HL-60 (cell line): ENCODE data around the gene FTH1.

ENCODE experiments used
- DNase-seq, 2 experiments: peaks; one replicate each; pipeline ENCODE4 v3.0.0-alpha.2; 2010 to 2020; ENCODE audit warnings: low read depth in 1 of 2, low spot score in 1 of 2
- H3K27ac ChIP-seq: fragments of 250-450 bp; sonication (Bioruptor Pico); replicated peaks from 2 replicates; pipeline ENCODE4 v1.5.1; 2020; ENCODE audit warnings: mild to moderate bottlenecking, moderate library complexity
- H3K27me3 ChIP-seq: fragments of 250-450 bp; sonication (Bioruptor Pico); 2 replicates; pipeline ENCODE4 v1.5.1; 2021; ENCODE audit warnings: mild to moderate bottlenecking, moderate library complexity; ENCODE audit not compliant: insufficient read depth, poor library complexity, severe bottlenecking
- H3K4me3 ChIP-seq: replicated peaks from 2 replicates; pipeline ENCODE4 v1.5.1; 2011; ENCODE audit warnings: mild to moderate bottlenecking, control low read depth, low read length; ENCODE audit not compliant: insufficient read depth
- GABPA ChIP-seq: IDR thresholded peaks from 2 replicates; pipeline ENCODE4 v1.6.1; 2012; ENCODE audit warnings: low read depth
- POLR2AphosphoS5 ChIP-seq: IDR thresholded peaks from 2 replicates; pipeline ENCODE4 v1.6.1; 2012; ENCODE audit warnings: low read depth
- SPI1 ChIP-seq: IDR thresholded peaks from 2 replicates; pipeline ENCODE4 v1.6.1; 2012; ENCODE audit warnings: low read depth, mild to moderate bottlenecking, borderline replicate concordance
- TF ChIP-seq, protein P1 (sequence below): IDR thresholded peaks from one replicate; pipeline ENCODE4 v1.5.1; 2011; ENCODE audit warnings: low read length, control low read depth, inconsistent platforms; ENCODE audit not compliant: insufficient read depth
- TF ChIP-seq, protein P2 (sequence below): IDR thresholded peaks from 2 replicates; pipeline ENCODE4 v1.6.1; 2012; ENCODE audit warnings: low read depth; ENCODE audit not compliant: insufficient replicate concordance

FTH1 gene

DNA sequence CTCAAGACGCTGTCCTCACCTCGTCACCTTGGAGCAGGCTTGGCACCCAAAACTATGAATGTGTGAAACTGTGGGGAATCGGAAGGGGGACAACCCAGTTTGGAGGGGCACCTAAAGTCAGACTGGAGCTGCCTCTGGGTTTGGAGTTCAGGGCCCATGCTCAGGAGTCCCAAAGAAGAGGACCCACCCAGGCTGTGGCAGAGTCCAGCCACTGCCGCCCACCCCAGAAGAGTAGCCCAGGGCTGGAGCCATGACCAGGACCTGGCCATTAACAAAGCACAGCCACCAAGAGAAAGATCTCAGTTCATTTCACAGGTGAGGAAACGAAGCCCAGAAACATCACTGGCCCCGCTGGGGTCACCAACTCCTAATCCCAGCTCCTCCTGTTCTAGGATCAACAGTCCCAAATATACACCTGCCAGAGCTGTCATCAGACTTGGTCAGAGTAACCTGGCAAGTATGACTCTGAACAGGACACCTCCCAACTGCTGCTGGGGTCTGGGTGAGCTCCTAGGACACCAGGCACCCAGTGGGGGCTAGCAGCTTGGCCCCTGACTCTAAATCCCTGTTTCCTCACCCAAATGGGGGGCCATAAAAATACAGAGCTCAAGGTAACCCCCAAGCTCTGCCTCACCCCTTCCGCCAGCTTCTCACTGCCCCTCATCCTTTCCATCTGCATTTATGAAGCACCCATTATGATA is 52.8 kb downstream of the FTH1 start:
- H3K27ac ChIP-seq, result no peak overlapping the region
- H3K27me3 ChIP-seq, result peaks cover 26% of the 10 kb centered on the region
- no peak for DNase-seq
- TF ChIP-seq, protein P1, sequence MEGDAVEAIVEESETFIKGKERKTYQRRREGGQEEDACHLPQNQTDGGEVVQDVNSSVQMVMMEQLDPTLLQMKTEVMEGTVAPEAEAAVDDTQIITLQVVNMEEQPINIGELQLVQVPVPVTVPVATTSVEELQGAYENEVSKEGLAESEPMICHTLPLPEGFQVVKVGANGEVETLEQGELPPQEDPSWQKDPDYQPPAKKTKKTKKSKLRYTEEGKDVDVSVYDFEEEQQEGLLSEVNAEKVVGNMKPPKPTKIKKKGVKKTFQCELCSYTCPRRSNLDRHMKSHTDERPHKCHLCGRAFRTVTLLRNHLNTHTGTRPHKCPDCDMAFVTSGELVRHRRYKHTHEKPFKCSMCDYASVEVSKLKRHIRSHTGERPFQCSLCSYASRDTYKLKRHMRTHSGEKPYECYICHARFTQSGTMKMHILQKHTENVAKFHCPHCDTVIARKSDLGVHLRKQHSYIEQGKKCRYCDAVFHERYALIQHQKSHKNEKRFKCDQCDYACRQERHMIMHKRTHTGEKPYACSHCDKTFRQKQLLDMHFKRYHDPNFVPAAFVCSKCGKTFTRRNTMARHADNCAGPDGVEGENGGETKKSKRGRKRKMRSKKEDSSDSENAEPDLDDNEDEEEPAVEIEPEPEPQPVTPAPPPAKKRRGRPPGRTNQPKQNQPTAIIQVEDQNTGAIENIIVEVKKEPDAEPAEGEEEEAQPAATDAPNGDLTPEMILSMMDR, result no peak
- TF ChIP-seq SPI1 (no peak), GABPA (no peak), POLR2AphosphoS5 (no peak)
- TF ChIP-seq, protein P2, sequence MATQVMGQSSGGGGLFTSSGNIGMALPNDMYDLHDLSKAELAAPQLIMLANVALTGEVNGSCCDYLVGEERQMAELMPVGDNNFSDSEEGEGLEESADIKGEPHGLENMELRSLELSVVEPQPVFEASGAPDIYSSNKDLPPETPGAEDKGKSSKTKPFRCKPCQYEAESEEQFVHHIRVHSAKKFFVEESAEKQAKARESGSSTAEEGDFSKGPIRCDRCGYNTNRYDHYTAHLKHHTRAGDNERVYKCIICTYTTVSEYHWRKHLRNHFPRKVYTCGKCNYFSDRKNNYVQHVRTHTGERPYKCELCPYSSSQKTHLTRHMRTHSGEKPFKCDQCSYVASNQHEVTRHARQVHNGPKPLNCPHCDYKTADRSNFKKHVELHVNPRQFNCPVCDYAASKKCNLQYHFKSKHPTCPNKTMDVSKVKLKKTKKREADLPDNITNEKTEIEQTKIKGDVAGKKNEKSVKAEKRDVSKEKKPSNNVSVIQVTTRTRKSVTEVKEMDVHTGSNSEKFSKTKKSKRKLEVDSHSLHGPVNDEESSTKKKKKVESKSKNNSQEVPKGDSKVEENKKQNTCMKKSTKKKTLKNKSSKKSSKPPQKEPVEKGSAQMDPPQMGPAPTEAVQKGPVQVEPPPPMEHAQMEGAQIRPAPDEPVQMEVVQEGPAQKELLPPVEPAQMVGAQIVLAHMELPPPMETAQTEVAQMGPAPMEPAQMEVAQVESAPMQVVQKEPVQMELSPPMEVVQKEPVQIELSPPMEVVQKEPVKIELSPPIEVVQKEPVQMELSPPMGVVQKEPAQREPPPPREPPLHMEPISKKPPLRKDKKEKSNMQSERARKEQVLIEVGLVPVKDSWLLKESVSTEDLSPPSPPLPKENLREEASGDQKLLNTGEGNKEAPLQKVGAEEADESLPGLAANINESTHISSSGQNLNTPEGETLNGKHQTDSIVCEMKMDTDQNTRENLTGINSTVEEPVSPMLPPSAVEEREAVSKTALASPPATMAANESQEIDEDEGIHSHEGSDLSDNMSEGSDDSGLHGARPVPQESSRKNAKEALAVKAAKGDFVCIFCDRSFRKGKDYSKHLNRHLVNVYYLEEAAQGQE, result no peak
- no peak overlapping the region for H3K4me3 ChIP-seq
